HUES6 (cell line): ENCODE results near the gene U2AF1L4.

Experiments used
- H3K27ac ChIP-seq: 2 replicates; pipeline ENCODE4 v1.7.0; 2013; ENCODE audit warnings: low read depth, mild to moderate bottlenecking, low read length, inconsistent platforms
- H3K27me3 ChIP-seq: 2 replicates; pipeline ENCODE4 v1.6.1; 2013; ENCODE audit warnings: low read length; ENCODE audit not compliant: control insufficient read depth, insufficient read depth
- H3K36me3 ChIP-seq: 2 replicates; pipeline ENCODE4 v1.6.1; 2013; ENCODE audit warnings: low read length; ENCODE audit not compliant: control insufficient read depth, insufficient read depth
- H3K4me1 ChIP-seq: 2 replicates; pipeline ENCODE4 v1.6.1; 2013; ENCODE audit warnings: low read length; ENCODE audit not compliant: control insufficient read depth, insufficient read depth
- H3K4me3 ChIP-seq: 2 replicates; pipeline ENCODE4 v1.5.1; 2013; ENCODE audit warnings: low read depth, low read length
- H3K9ac ChIP-seq: one replicate; pipeline ENCODE4 v1.6.1; 2013; ENCODE audit warnings: mild to moderate bottlenecking, low read length
- H3K9me3 ChIP-seq: 2 replicates; pipeline ENCODE4 v1.6.1; 2013; ENCODE audit warnings: low read depth, low read length; ENCODE audit not compliant: control insufficient read depth, insufficient read depth

U2AF1L4 gene

GRCh38 chr19:35787227-35787799 lies 42.1 kb upstream of the U2AF1L4 start:
- Histone ChIP-seq H3K27me3 (no peaks in the 10 kb centered on the region), H3K9ac (no peak overlapping the region), H3K9me3 (no peaks in the 10 kb centered on the region), H3K27ac (no peak overlapping the region), H3K4me1 (0 out of 2 replicates have a peak, but pooled peaks cover 8% of the 10 kb centered on the region), H3K36me3 (no peaks in the 10 kb centered on the region), H3K4me3 (no peak overlapping the region)

GRCh38 chr19:35786299-35787160 lies 41.3 kb upstream of the U2AF1L4 start:
- H3K4me3 ChIP-seq, result no peak overlapping the region
- no peaks in the 10 kb centered on the region for H3K27me3 ChIP-seq
- no peaks in the 10 kb centered on the region for H3K9me3 ChIP-seq
- H3K9ac ChIP-seq, result no peak overlapping the region
- no peak overlapping the region for H3K27ac ChIP-seq
- H3K36me3 ChIP-seq, result no peaks in the 10 kb centered on the region
- H3K4me1 ChIP-seq, result peaks cover 9% of the 10 kb centered on the region; the same call in 1 of the 2 replicates

- Histone ChIP-seq H3K9me3 (no peaks in the 10 kb centered on the region), H3K27me3 (no peaks in the 10 kb centered on the region), H3K27ac (no peak overlapping the region), H3K4me1 (peaks cover 9% of the 10 kb centered on the region; the same call in 1 of the 2 replicates), H3K9ac (peak overlapping the region; percentile 40), H3K4me3 (peak overlapping the region; percentile 71), H3K36me3 (no peaks in the 10 kb centered on the region)
Observed at GRCh38 chr19:35785339-35785627, 40.1 kb upstream of the U2AF1L4 start.

GRCh38 chr19:35784503-35785338 lies 39.5 kb upstream of the U2AF1L4 start:
- H3K4me3 ChIP-seq, result peak overlapping the region; percentile 71
- no peaks in the 10 kb centered on the region for H3K36me3 ChIP-seq
- no peak overlapping the region for H3K27ac ChIP-seq
- no peaks in the 10 kb centered on the region for H3K27me3 ChIP-seq
- peak overlapping the region; percentile 40 for H3K9ac ChIP-seq
- peaks cover 9% of the 10 kb centered on the region; the same call in 1 of the 2 replicates for H3K4me1 ChIP-seq
- no peaks in the 10 kb centered on the region for H3K9me3 ChIP-seq

GRCh38 chr19:35783469-35784434 lies 38.5 kb upstream of the U2AF1L4 start:
- Histone ChIP-seq H3K27ac (no peak overlapping the region), H3K9me3 (no peaks in the 10 kb centered on the region), H3K4me1 (peaks cover 9% of the 10 kb centered on the region; the same call in 1 of the 2 replicates), H3K4me3 (peak overlapping the region; percentile 71), H3K36me3 (no peaks in the 10 kb centered on the region), H3K27me3 (no peaks in the 10 kb centered on the region), H3K9ac (no peak overlapping the region)

- no peaks in the 10 kb centered on the region for H3K9me3 ChIP-seq
- H3K4me1 ChIP-seq, result peaks cover 13% of the 10 kb centered on the region
- no peaks in the 10 kb centered on the region for H3K36me3 ChIP-seq
- no peak overlapping the region for H3K4me3 ChIP-seq
- H3K27me3 ChIP-seq, result 0 out of 2 replicates have a peak, but pooled peaks cover 2% of the 10 kb centered on the region
- H3K9ac ChIP-seq, result no peak overlapping the region
- H3K27ac ChIP-seq, result no peak overlapping the region
Observed at GRCh38 chr19:35782589-35782988, 37.4 kb upstream of the U2AF1L4 start.

- Histone ChIP-seq H3K27ac (no peak overlapping the region), H3K4me1 (peaks cover 22% of the 10 kb centered on the region), H3K4me3 (no peak overlapping the region), H3K36me3 (no peaks in the 10 kb centered on the region), H3K9me3 (no peaks in the 10 kb centered on the region), H3K27me3 (peaks cover 9% of the 10 kb centered on the region; the same call in 1 of the 2 replicates), H3K9ac (no peak overlapping the region)
Observed at GRCh38 chr19:35781650-35782049, 36.4 kb upstream of the U2AF1L4 start.

- peaks cover 29% of the 10 kb centered on the region for H3K4me1 ChIP-seq
- no peaks in the 10 kb centered on the region for H3K9me3 ChIP-seq
- no peak overlapping the region for H3K9ac ChIP-seq
- H3K27ac ChIP-seq, result no peak overlapping the region
- no peak overlapping the region for H3K4me3 ChIP-seq
- H3K36me3 ChIP-seq, result no peaks in the 10 kb centered on the region
- peaks cover 15% of the 10 kb centered on the region; the same call in 1 of the 2 replicates for H3K27me3 ChIP-seq
Observed at GRCh38 chr19:35780717-35781116, 35.5 kb upstream of the U2AF1L4 start.

- no peaks in the 10 kb centered on the region for H3K36me3 ChIP-seq
Observed at GRCh38 chr19:35780058-35780457, 34.8 kb upstream of the U2AF1L4 start.

GRCh38 chr19:35779033-35779432 lies 33.8 kb upstream of the U2AF1L4 start:
- no peak overlapping the region for H3K4me3 ChIP-seq
- H3K27ac ChIP-seq, result no peak overlapping the region
- peaks cover 21% of the 10 kb centered on the region for H3K27me3 ChIP-seq
- no peaks in the 10 kb centered on the region for H3K36me3 ChIP-seq
- H3K9me3 ChIP-seq, result no peaks in the 10 kb centered on the region
- H3K4me1 ChIP-seq, result peaks cover 34% of the 10 kb centered on the region
- no peak overlapping the region for H3K9ac ChIP-seq

More at GRCh38 chr19:35780058-35780457, 34.8 kb upstream of the U2AF1L4 start:
- Histone ChIP-seq H3K4me1 (peaks cover 27% of the 10 kb centered on the region), H3K9ac (no peak overlapping the region), H3K27me3 (peaks cover 15% of the 10 kb centered on the region; the same call in 1 of the 2 replicates), H3K9me3 (no peaks in the 10 kb centered on the region), H3K27ac (no peak overlapping the region), H3K4me3 (no peak overlapping the region)
